ENCODE measurements around the gene CBLB.
A peak's percentile ranks its signal among the peaks of the same experiment; 100 is the strongest.
"Not testable (repeated sequence)": the region's sequence is repeated elsewhere in the genome, so short reads cannot be mapped to it uniquely, and the experiment has no call there.

The CBLB gene

GRCh38 chr3:105824129-105824528 lies 44.7 kb downstream of the CBLB start:
- peak overlapping the region; percentile 49 for H3K27ac ChIP-seq

GRCh38 chr3:105823149-105823867 lies 45.5 kb downstream of the CBLB start:
- peak; percentile 66 for DNase-seq (ENCODE audit: low read depth, low spot score)
- peak overlapping the region; percentile 49 for H3K27ac ChIP-seq

More at GRCh38 chr3:105824129-105824528, 44.7 kb downstream of the CBLB start:
- DNase-seq (ENCODE audit: low read depth, low spot score): no peak

GRCh38 chr3:105822171-105823123 lies 46.4 kb downstream of the CBLB start:
- DNase-seq (ENCODE audit: low read depth, low spot score): no peak
- H3K27ac ChIP-seq: no peak overlapping the region

- DNase-seq (ENCODE audit: low read depth, low spot score): no peak
- H3K27ac ChIP-seq: no peak overlapping the region
Measured at GRCh38 chr3:105821433-105821832, 47.4 kb downstream of the CBLB start.

DNA sequence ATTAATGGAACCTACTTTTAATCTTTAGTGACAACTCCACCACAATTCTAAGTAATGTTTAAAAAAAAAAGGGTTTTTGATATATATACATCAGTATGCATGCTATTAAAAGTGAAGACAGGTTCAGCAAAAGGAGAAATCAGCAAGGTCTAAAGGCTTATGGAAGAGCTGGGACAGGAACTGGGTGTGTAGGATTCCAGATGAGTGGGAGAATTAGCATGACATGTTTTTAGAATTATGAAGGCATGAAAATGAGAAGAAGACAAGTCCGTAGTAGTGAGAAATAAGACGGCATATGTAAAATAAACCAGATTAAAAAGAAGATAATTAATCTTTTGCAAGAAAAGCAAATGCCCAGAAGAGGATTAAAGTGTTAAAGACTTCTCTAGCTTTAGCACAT lies 52.0 kb downstream of the CBLB start:
- DNase-seq (ENCODE audit: low read depth, low spot score): no peak
- H3K27ac ChIP-seq: no peak overlapping the region

DNA sequence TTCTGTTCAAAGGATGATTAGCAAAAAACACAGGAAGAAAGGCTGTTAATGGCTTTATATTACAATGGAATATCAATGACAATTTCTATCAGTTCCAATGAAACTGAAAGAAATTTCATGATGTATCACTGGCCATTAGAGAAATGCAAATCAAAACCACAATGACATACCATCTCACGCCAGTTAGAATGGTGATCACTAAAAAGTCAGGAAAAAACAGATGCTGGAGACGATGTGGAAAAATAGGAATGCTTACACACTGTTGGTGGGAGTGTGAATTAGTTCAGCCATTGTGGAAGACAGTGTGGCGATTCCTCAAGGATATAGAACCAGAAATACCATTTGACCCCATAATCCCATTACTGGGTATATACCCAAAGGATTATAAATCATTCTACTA lies 53.5 kb downstream of the CBLB start:
- H3K27ac ChIP-seq; DNase-seq (ENCODE audit: low read depth, low spot score): not testable (repeated sequence)

- no peak for DNase-seq (ENCODE audit: low read depth, low spot score)
- H3K27ac ChIP-seq: no peak overlapping the region
Measured at GRCh38 chr3:105813710-105814109, 55.1 kb downstream of the CBLB start.

- H3K27ac ChIP-seq: peak overlapping the region; percentile 19
- no peak for DNase-seq (ENCODE audit: low read depth, low spot score)
Measured at GRCh38 chr3:105812194-105812586, 56.6 kb downstream of the CBLB start.

GRCh38 chr3:105811518-105812193 lies 57.2 kb downstream of the CBLB start:
- no peak for DNase-seq (ENCODE audit: low read depth, low spot score)
- peak overlapping the region; percentile 3 for H3K27ac ChIP-seq

- no peak overlapping the region for H3K27ac ChIP-seq
- no peak for DNase-seq (ENCODE audit: low read depth, low spot score)
Measured at GRCh38 chr3:105809208-105809888, 59.5 kb downstream of the CBLB start.

DNA sequence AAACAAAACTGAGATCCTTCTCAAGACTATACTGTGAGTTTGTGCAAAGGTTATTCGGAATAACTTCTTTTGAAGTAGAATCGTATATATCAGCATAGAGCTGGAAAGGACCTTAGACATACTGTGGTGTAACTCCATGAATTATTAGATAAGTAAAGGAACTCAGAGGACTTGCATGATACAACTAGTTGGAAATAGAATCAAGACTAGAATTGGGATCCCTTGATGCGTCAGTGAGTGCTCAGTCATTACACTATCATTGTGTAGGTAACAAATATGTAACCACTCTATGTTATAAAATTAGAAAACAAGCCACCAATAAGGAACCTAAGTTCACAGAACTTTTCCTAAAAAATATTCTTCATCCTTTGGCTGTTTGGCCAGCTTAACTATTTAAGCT lies 61.1 kb downstream of the CBLB start:
- H3K27ac ChIP-seq: no peak overlapping the region
- DNase-seq (ENCODE audit: low read depth, low spot score): no peak

DNA sequence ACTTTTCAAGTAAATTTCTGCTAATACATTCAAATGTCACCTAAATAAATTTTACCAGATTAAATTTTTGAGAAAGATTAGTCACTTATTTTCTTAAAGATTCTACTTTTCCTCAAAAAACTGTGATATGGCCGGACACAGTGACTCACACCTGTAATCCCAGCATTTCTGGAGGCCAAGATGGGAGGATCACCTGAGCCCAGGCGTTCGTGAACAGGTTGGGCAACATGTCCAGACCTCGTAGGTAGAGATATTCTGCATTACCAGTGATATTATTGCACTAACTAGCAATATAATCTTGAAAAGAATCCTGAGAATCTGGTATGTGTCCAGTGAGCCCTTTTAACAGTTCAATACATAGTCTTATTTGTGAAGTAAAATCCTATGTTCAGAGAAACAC lies 61.7 kb downstream of the CBLB start:
- no peak overlapping the region for H3K27ac ChIP-seq
- DNase-seq (ENCODE audit: low read depth, low spot score): no peak

DNA sequence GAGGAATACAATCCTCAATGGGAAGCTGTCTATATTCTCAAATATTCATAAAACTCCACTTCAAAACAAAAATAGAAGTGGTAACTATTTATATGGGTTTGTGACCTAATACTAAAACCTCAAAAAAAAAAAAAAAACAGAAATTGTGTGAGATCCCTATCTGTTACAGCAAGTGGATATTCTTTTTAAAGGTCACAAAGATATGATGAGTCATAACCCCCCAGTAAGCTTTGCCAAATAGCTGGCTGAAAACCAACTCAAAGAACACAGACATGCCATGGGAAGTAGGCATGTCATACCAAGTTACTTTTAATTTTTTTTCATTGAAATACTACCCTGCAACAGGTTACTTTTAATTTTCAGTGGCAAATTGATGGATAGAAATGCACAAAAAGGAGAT lies 62.5 kb downstream of the CBLB start:
- no peak overlapping the region for H3K27ac ChIP-seq

DNA sequence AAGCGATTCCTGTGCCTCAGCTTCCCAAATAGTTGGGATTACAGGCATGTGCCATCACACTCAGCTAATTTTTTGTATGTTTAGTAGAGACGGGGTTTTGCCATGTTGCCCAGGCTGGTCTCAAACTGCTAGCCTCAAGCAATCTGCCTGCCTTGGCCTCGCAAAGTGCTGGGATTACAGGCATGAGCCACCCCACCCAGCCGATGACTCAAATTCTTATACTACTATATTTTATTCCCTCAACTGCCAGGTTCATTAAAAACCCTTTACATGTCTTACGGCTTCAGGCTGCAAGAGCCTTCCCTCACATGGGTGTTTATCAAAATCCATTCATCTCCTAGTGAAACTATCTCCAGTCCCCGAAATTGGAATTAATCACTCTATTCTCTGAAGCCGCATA lies 63.4 kb downstream of the CBLB start:
- no peak overlapping the region for H3K27ac ChIP-seq
- DNase-seq (ENCODE audit: low read depth, low spot score): no peak

More for the DNA sequence above, 62.5 kb downstream of the CBLB start:
- DNase-seq (ENCODE audit: low read depth, low spot score): no peak

DNA sequence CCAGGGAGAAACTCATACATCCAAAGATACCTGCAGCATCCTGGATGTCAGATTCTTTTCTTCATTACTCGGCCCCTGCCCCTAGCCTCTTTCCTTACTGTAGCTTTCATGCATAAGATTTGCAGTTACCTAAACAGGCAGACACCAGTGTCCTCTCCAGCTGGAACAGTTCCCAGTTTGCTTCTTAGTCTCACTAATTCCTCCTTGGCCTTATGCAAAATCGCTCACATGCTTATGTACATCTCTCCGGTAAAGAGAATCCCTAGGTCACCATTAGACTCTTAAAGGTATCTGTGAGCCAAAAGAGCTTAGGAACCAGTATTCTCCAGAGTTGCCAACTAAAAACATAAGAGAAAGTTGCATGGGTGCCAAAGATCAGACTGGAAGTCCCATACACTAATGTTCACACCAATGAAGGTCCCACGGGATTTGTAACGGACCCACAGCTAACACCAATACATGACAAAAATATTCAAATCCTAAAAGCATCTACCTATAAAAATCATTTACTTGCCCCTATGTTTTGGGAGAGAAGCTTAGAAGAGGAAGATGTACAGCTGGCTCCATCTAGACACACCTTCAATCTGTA lies 66.6 kb downstream of the CBLB start:
- DNase-seq (ENCODE audit: low read depth, low spot score): no peak
- peak overlapping the region; percentile 10 for H3K27ac ChIP-seq

GRCh38 chr3:105801397-105801796 lies 67.4 kb downstream of the CBLB start:
- peak overlapping the region; percentile 10 for H3K27ac ChIP-seq
- DNase-seq (ENCODE audit: low read depth, low spot score): peak; percentile 1

- H3K27ac ChIP-seq: no peak overlapping the region
- no peak for DNase-seq (ENCODE audit: low read depth, low spot score)
Measured at GRCh38 chr3:105800320-105800719, 68.5 kb downstream of the CBLB start.

DNA sequence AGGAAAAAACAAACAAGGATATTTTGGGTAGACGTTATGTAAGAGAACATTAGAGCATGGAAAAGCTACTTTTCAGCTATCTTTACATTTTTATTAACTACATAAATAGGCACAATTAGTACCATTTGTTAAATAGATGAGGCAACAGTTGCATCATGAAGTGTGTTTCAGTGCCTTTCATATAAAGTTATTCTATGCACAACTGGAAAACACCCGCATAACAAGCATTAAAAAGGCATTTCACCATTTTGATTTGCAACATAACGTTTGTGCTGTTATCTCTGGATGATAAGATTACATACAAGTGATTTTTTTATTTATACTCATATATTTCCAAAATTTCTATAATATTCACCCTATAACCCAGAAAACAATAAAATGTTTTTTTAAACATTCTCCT lies 69.5 kb downstream of the CBLB start:
- DNase-seq (ENCODE audit: low read depth, low spot score): no peak
- H3K27ac ChIP-seq: no peak overlapping the region

GRCh38 chr3:105798381-105798934 lies 70.4 kb downstream of the CBLB start:
- no peak overlapping the region for H3K27ac ChIP-seq
- no peak for DNase-seq (ENCODE audit: low read depth, low spot score)

- no peak overlapping the region for H3K27ac ChIP-seq
- no peak for DNase-seq (ENCODE audit: low read depth, low spot score)
Measured at GRCh38 chr3:105793040-105793439, 75.8 kb downstream of the CBLB start.
